Heart left ventricle (tissue), 16 donors: ENCODE measurements around the gene CD28. TPM values are rescaled to one million over a fixed set of nuclear protein-coding genes. Genes with fewer than 3 reads are reported as not detected.

ENCODE experiments used
- ATAC-seq, 4 donors: fragments of 200-7000 bp; cut with Tn5 transposase; one replicate each; pipeline ENCODE4 v1.9.1; 2020 to 2022; ENCODE audit warnings: moderate library complexity in 4 of 4, mild to moderate bottlenecking in 3 of 4, moderate number of reproducible peaks in 1 of 4
- DNase-seq, 5 donors: peaks; one replicate each; pipeline ENCODE4 v3.0.0-alpha.2; 2020
- H3K27ac ChIP-seq, 12 donors: fragments of 200-600 bp; sonication (generic) in 4 of 12; one replicate each; pipeline versions ENCODE4 v1.5.0 to v1.8.0; 2016 to 2022; ENCODE audit warnings: mild to moderate bottlenecking in 2 of 12
- H3K27me3 ChIP-seq, 9 donors: fragments of 200-600 bp; sonication (generic) in 2 of 9; one replicate each; pipeline versions ENCODE4 v1.5.1 to v1.8.0; 2016 to 2022; ENCODE audit warnings: mild to moderate bottlenecking in 3 of 9
- H3K36me3 ChIP-seq, 9 donors: fragments of 200-600 bp; sonication (generic) in 2 of 9; one replicate each; pipeline versions ENCODE4 v1.5.0 to v1.8.0; 2018 to 2022; ENCODE audit warnings: mild to moderate bottlenecking in 2 of 9
- H3K4me1 ChIP-seq, 12 donors: fragments of 200-600 bp; sonication (generic) in 4 of 12; one replicate each; pipeline versions ENCODE4 v1.5.0 to v1.8.0; 2016 to 2022; ENCODE audit warnings: mild to moderate bottlenecking in 3 of 12
- H3K4me3 ChIP-seq, 12 donors: fragments of 200-600 bp; sonication (generic) in 4 of 12; one replicate each; pipeline versions ENCODE4 v1.5.0 to v1.8.0; 2017 to 2022; ENCODE audit warnings: mild to moderate bottlenecking in 9 of 12, moderate library complexity in 4 of 12
- H3K9me3 ChIP-seq, 12 donors: fragments of 200-600 bp; sonication (generic) in 4 of 12; one replicate each; pipeline versions ENCODE4 v1.5.0 to v1.8.0; 2016 to 2022; ENCODE audit warnings: mild to moderate bottlenecking in 1 of 12
- CTCF ChIP-seq, 12 donors: fragments of 200-600 bp; sonication (generic) in 4 of 12; IDR thresholded peaks; one replicate each; pipeline versions ENCODE4 v1.5.0 to v1.8.0; 2018 to 2022; ENCODE audit warnings: antibody characterized with exemption in 12 of 12, mild to moderate bottlenecking in 5 of 12
- POLR2A ChIP-seq, 2 donors: fragments of 450-650 bp; IDR thresholded peaks; one replicate each; pipeline ENCODE4 v1.6.1; 2017; ENCODE audit warnings: antibody characterized with exemption in 2 of 2, mild to moderate bottlenecking in 2 of 2, moderate library complexity in 2 of 2
- WGBS, 4 donors: extraction: QIAGEN DNeasy Blood & Tissue Kit in 2 of 4; methylation state at CpG; one replicate each; pipeline versions ENCODE4 v1.1.5 to v1.1.7; 2013 to 2018; 5-methylcytosine and 5-hydroxymethylcytosine counted together
- intact Hi-C, 10 donors: fragments of 100-400 bp; cut with DNase I; formaldehyde crosslinking; loops; one replicate each; pipeline versions ENCODE4 v1.11.1 to v1.14.2; 2022
- polyA plus RNA-seq, 2 donors: library from polyadenylated mRNA; stranded (reverse); fragments of 200-250 nt; gene quantifications; one replicate each; pipeline ENCODE4 v1.2.3, GENCODE V29; 2013
- total RNA-seq, 9 donors: library from RNA; depleted of rRNA in 2 of 9; stranded (reverse); fragments of >200 nt in 2 of 9; fragmentation: NEBNext Ultra II Directional in 3 of 9; extraction: Animal tissue kit (Norgen Biotek cat#: 25700) in 3 of 9; gene quantifications; one replicate each; pipeline versions ENCODE4 v1.1.0 to v1.2.4, GENCODE V29; 2016 to 2023
- donor health status: ischemic (EF 13 %, LVEDD 7.1; RV severe dilation, severe dysfunction).
- donor health status: healthy with polysubstance abuse.
- donor health status: DM: no; HTN: yes; CAD: no.
- donor health status: DM: no; HTN: no; CAD: no.
- donor health status: ischemic (EF 25% LVEDD 6.9; RV normal size, moderate dysfunction).
- donor health status: ischemic (EF 25% LVEDD 5.7; RV mildly dilated, moderate dysfunction).
- donor health status: healthy.
- donor health status: DM: yes; HTN: yes; CAD: no.
- donor health status: ischemic (EF 35%, LVEDD 5.7; RV mildly dilated, moderate dysfunction).
- donor health status: nonischemic (EF 11% LVEDD 7.7; RV severe dilation, severe dysfunction).
- donor health status: DM: yes; HTN: yes; CAD: no.
- donor health status: PGD.
- donor health status: ischemic (EF 29% LVEDD 5.4; RV normal size, mild dysfunction).
- donor health status: nonischemic (EF 23%, LVEDD 6.1; RV moderate dilation, normal function).

Gene CD28
- total and polyA plus RNA-seq, 11 donors: 0.08 to 11.2 (median 0.81) TPM

- peak overlapping the region in 1 of 12 donors; percentile 27 for H3K27ac ChIP-seq
- TF ChIP-seq POLR2A (IDR thresholded peaks at IDR 0.05) (no peak), CTCF (IDR thresholded peaks at IDR 0.05) (no peak)
- H3K36me3 ChIP-seq: no peaks in the 10 kb centered on the region
- no peaks in the 10 kb centered on the region for H3K9me3 ChIP-seq
- intact Hi-C loops: no loop called here
- no peak for DNase-seq
- WGBS, 4 donors: 68 to 74% (median 73%) methylated on average over 1 of the region's 1 CpG
- no peak overlapping the region for H3K4me3 ChIP-seq
- H3K4me1 ChIP-seq: peaks cover 0 to 51% (median 4%) of the 10 kb centered on the region in 12 donors
- no peak for ATAC-seq
- H3K27me3 ChIP-seq: no peaks in the 10 kb centered on the region
Observed at GRCh38 chr2:203713381-203713780, 6.9 kb downstream of the CD28 start.

DNA sequence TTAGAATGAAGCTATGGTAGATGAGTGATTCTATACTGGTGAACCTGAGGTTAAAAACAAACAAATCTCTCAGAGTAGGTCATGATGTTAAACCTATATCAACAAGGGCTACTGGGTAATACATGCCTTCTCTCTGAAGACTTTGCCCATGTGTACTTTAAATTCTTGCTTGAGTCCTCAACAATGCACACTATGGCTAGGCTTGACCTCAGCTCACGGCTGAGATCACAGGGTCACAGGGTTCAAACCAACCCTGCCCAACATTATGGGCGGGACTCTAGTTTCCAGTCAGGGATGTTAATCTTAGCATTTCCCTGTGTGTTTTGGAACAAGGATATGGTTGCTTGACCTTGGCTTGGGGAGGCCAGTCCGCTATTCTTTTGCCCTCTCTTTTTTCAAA is 7.7 kb downstream of the CD28 start:
- H3K36me3 ChIP-seq: no peaks in the 10 kb centered on the region
- intact Hi-C loops: no loop called here
- peak overlapping the region in 1 of 12 donors; percentile 46 for H3K27ac ChIP-seq
- TF ChIP-seq CTCF (IDR thresholded peaks at IDR 0.05): no peak
- TF ChIP-seq POLR2A (IDR thresholded peaks at IDR 0.05): no peak
- DNase-seq: peak in 2 of 5 donors; percentile 22 to 35
- no peaks in the 10 kb centered on the region for H3K27me3 ChIP-seq
- peaks cover 0 to 58% (median 4%) of the 10 kb centered on the region in 12 donors for H3K4me1 ChIP-seq
- peak; percentile 37 to 75 (median 67) for ATAC-seq
- 54 to 78% (median 61%) methylated on average over 3 of the region's 3 CpGs for WGBS, 4 donors
- H3K4me3 ChIP-seq: no peak overlapping the region
- H3K9me3 ChIP-seq: no peaks in the 10 kb centered on the region

DNA sequence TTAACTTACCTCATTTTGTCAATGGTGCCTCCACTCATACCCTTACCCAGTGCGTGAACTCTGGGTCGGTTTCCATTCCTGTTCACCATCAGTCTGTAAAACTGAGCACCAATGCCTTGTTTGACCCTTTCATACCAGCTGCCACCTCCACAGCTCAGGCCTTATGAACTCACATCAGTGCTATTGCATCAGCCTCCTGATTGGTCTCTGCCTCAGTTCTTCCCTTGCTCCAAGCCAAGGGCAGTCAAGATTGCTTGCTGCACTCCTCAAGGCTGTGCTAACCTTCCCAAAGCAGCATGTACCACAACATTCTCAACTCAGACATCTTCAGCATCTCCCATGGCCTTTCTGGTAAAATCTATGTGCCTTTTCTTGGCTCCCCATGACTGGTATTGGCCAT is 9.3 kb downstream of the CD28 start:
- no peak overlapping the region for H3K4me3 ChIP-seq
- peaks cover 0 to 48% (median 1%) of the 10 kb centered on the region in 12 donors for H3K4me1 ChIP-seq
- ATAC-seq (no peak), DNase-seq (no peak)
- TF ChIP-seq POLR2A (IDR thresholded peaks at IDR 0.05) (no peak), CTCF (IDR thresholded peaks at IDR 0.05) (no peak)
- H3K36me3 ChIP-seq: no peaks in the 10 kb centered on the region
- no peaks in the 10 kb centered on the region for H3K9me3 ChIP-seq
- intact Hi-C loops: no loop called here
- H3K27ac ChIP-seq: no peak overlapping the region
- 97 to 99% (median 98%) methylated on average over 2 of the region's 2 CpGs for WGBS, 4 donors
- H3K27me3 ChIP-seq: no peaks in the 10 kb centered on the region

GRCh38 chr2:203718087-203718486 is 11.6 kb downstream of the CD28 start:
- Histone ChIP-seq H3K4me3 (no peak overlapping the region), H3K27ac (peak overlapping the region in 3 of 12 donors; percentile 10 to 51 (median 13)), H3K4me1 (peaks cover 0 to 39% (median 1%) of the 10 kb centered on the region in 12 donors), H3K9me3 (no peaks in the 10 kb centered on the region), H3K27me3 (no peaks in the 10 kb centered on the region), H3K36me3 (no peaks in the 10 kb centered on the region)
- ATAC-seq: peak in 3 of 4 donors; percentile 33 to 77 (median 72)
- TF ChIP-seq POLR2A (IDR thresholded peaks at IDR 0.05) (no peak), CTCF (IDR thresholded peaks at IDR 0.05) (no peak)
- 28 to 35% (median 34%) methylated on average over 3 of the region's 3 CpGs for WGBS, 4 donors
- peak in 1 of 5 donors; percentile 10 for DNase-seq
- intact Hi-C loops: no loop called here
